Measurements from ENCODE around the gene OOSP3.

DNA sequence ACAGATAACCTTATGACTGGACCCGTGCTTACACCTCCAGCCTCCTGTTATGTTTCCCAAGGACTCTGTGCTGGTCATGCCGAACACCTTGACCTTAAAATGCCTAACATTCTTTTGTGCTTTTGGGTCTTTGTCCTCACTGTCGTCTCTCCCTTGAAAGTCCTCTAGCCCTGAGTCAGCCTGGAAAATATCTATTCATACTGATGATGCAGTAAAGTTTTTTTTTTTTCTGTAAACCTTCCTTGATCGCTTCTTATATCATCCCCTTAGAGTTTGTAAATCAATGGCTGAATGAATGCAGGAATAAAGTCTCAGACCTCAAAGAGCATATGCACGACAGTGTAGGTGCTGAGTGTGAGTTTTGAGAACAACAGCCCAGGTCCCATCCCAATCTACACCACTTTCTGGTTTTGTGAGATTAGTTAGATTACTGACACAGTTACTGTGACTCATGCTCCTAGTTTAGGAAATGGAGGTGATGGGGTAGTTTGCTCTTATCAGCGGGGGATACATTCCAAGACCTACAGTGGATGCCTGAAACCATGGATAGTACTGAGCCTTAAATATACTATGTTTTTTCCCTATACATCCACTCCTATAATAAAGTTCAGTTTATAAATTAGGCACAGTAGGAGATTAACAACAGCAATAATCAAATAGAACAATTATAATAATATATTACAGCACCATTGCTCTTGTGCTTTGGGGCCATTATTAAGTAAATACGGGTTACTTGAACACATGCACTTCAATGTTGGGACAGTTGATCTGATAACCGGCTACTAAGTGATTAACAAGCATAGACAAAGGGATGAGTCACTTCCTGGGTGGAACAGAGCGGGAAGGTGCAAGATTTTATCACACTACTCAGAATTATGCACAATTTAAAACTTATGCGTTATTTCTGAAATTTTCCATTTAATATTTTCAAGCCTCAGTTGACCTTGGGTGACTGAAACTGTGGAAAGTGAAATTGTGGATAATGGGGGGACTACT lies 20.8 kb upstream of the OOSP3 start:
- TF ChIP-seq CTCF (IDR thresholded peaks at IDR 0.05) (no peak), POLR2A (IDR thresholded peaks at IDR 0.05) (no peak)

All from tibial nerve (tissue), 3 donors.